ENCODE data around the gene TPPP.
"Not testable (repeated sequence)": the region's sequence is repeated elsewhere in the genome, so short reads cannot be mapped to it uniquely, and the experiment has no call there.

DNA sequence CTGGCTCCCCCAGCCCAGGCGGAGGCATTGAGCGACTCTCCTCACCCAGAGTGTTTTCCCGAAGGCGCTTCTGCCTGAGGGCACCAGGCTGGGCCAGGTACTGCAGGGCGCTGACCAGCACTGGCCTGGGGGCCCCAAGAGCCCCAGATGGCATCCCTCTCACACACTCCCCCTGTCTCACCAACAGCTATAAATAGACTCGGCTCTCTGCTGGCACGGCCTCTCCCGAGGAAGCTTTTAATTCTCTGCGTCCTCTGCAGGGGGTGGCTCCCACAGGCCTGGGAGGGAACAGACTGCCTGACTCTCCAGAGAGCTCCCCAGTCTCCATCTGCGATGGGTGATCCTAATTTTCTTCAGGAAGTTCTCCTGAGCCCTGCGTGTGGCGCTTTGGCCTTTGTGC lies 2.9 kb downstream of the TPPP start:
- TF ChIP-seq ARNT (IDR thresholded peaks at IDR 0.05); L3MBTL2 (conservative IDR thresholded peaks at IDR 0.05); LEF1 (IDR thresholded peaks at IDR 0.05; ENCODE audit: borderline replicate concordance): not testable (repeated sequence)

Measured in HEK293T (cell line).